MM.1S (cell line): ENCODE data around the gene TMEM119.

ENCODE experiments used
- EZH2phosphoT487 ChIP-seq: fragments of 300-600 bp; sonication (generic); IDR thresholded peaks from 2 replicates; pipeline ENCODE4 v1.6.1; 2018; ENCODE audit warnings: antibody characterized with exemption, low read length
- TF ChIP-seq, protein P1 (sequence below): fragments of 300-600 bp; sonication (generic); IDR thresholded peaks from 2 replicates; pipeline ENCODE4 v1.5.1; 2016; ENCODE audit warnings: antibody characterized with exemption, low read length, mixed read lengths

DNA sequence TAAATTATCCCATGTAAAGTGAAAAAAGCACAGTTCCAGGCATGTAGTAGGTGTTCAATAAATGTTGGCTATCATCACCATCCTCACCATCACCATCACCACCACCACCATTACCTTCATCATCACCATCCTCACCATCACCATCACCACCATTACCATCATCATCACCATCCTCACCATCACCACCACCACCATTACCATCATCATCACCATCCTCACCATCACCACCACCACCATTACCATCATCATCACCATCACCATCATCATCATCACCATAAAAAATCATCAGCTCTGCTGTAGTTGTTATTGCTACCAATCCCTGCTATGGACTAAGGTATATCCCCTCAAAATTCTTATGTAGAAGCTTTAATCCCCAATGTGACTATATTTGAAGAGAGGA is 20.4 kb downstream of the TMEM119 start:
- TF ChIP-seq, protein P1, sequence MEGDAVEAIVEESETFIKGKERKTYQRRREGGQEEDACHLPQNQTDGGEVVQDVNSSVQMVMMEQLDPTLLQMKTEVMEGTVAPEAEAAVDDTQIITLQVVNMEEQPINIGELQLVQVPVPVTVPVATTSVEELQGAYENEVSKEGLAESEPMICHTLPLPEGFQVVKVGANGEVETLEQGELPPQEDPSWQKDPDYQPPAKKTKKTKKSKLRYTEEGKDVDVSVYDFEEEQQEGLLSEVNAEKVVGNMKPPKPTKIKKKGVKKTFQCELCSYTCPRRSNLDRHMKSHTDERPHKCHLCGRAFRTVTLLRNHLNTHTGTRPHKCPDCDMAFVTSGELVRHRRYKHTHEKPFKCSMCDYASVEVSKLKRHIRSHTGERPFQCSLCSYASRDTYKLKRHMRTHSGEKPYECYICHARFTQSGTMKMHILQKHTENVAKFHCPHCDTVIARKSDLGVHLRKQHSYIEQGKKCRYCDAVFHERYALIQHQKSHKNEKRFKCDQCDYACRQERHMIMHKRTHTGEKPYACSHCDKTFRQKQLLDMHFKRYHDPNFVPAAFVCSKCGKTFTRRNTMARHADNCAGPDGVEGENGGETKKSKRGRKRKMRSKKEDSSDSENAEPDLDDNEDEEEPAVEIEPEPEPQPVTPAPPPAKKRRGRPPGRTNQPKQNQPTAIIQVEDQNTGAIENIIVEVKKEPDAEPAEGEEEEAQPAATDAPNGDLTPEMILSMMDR = no peak
- no peak for TF ChIP-seq EZH2phosphoT487
